ENCODE results near the gene CPE. TPM values are rescaled to one million over a fixed set of nuclear protein-coding genes. Genes with fewer than 3 reads are reported as not detected.

The CPE gene
- total RNA-seq, 2 donors from 2014 or later = 717 to 885 TPM

DNA sequence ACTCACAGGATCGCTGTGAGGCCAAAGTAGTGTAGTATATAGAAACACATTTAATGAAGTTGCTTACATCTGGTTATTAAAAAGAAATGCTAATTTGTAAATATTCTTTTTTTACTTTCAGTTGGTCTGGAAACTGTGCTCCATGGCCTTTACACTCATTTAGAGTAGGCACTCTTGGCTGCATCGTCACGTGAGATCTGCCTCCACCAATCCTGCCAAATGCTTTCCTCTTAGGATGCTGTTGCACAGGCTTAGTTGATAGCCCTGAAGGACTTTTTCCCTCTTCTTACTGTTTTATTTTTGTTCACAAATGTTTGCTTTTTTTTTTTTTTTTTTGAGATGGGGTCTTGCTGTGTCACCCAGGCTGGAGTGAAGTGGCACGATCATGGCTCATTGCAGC, 6.3 kb downstream of the CPE start:
- Histone ChIP-seq H3K9me3 (no peaks in the 10 kb centered on the region), H3K36me3 (no peaks in the 10 kb centered on the region), H3K27me3 (replicated peaks; ENCODE audit: insufficient read depth) (no peaks in the 10 kb centered on the region), H3K27ac (peak overlapping the region in 1 of 2 donors; percentile 93), H3K4me3 (no peak overlapping the region), H3K4me1 (replicated peaks) (no peaks in the 10 kb centered on the region)
- DNase-seq (ENCODE audit: low spot score) = no peak
- no peak for TF ChIP-seq POLR2AphosphoS5 (IDR thresholded peaks at IDR 0.05)
- TF ChIP-seq POLR2A (IDR thresholded peaks at IDR 0.05) = no peak
- TF ChIP-seq, protein P1, sequence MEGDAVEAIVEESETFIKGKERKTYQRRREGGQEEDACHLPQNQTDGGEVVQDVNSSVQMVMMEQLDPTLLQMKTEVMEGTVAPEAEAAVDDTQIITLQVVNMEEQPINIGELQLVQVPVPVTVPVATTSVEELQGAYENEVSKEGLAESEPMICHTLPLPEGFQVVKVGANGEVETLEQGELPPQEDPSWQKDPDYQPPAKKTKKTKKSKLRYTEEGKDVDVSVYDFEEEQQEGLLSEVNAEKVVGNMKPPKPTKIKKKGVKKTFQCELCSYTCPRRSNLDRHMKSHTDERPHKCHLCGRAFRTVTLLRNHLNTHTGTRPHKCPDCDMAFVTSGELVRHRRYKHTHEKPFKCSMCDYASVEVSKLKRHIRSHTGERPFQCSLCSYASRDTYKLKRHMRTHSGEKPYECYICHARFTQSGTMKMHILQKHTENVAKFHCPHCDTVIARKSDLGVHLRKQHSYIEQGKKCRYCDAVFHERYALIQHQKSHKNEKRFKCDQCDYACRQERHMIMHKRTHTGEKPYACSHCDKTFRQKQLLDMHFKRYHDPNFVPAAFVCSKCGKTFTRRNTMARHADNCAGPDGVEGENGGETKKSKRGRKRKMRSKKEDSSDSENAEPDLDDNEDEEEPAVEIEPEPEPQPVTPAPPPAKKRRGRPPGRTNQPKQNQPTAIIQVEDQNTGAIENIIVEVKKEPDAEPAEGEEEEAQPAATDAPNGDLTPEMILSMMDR (IDR thresholded peaks at IDR 0.05) = no peak
- intact Hi-C loops (cut with DNase I) = no loop called here
- WGBS = 92% methylated on average over 4 of the region's 4 CpGs

DNA sequence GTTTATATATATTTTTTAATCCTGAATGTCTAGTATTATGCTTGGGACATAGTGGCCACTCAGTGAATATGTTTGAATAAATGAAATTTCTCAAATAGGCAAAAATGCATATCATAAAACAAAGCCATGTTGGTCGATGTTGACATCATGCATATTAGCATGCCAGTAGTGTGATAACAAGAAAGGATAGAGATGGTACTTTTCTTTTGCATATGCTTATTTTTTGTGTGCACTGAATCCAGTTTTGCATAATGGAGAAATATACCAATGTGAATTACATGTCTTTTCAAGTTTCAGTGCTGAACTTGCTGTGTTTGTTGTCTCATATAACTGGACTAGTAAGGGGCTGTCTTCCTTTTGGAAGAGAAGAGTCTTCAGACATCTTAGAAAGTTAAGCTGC, 7.5 kb downstream of the CPE start:
- Histone ChIP-seq H3K36me3 (no peaks in the 10 kb centered on the region), H3K27ac (peak overlapping the region in 1 of 2 donors; percentile 93), H3K27me3 (replicated peaks; ENCODE audit: insufficient read depth) (no peaks in the 10 kb centered on the region), H3K9me3 (no peaks in the 10 kb centered on the region), H3K4me1 (replicated peaks) (no peaks in the 10 kb centered on the region), H3K4me3 (no peak overlapping the region)
- TF ChIP-seq POLR2A (IDR thresholded peaks at IDR 0.05) (no peak), POLR2AphosphoS5 (IDR thresholded peaks at IDR 0.05) (no peak)
- TF ChIP-seq, protein P1 (IDR thresholded peaks at IDR 0.05) = no peak
- 98% methylated on average over 1 of the region's 1 CpG for WGBS
- intact Hi-C loops (cut with DNase I) = no loop called here
- DNase-seq (ENCODE audit: low spot score) = no peak

GRCh38 chr4:165388756-165389155, 9.9 kb downstream of the CPE start:
- no peak overlapping the region for H3K4me3 ChIP-seq
- intact Hi-C loops (cut with DNase I) = no loop called here
- no peak for DNase-seq (ENCODE audit: low spot score)
- no peaks in the 10 kb centered on the region for H3K4me1 ChIP-seq (replicated peaks)
- no peaks in the 10 kb centered on the region for H3K27me3 ChIP-seq (replicated peaks; ENCODE audit: insufficient read depth)
- H3K27ac ChIP-seq = no peak overlapping the region
- TF ChIP-seq POLR2A (IDR thresholded peaks at IDR 0.05) (no peak), POLR2AphosphoS5 (IDR thresholded peaks at IDR 0.05) (no peak)
- TF ChIP-seq, protein P1 (IDR thresholded peaks at IDR 0.05) = no peak
- no peaks in the 10 kb centered on the region for H3K36me3 ChIP-seq
- H3K9me3 ChIP-seq = no peaks in the 10 kb centered on the region

DNA sequence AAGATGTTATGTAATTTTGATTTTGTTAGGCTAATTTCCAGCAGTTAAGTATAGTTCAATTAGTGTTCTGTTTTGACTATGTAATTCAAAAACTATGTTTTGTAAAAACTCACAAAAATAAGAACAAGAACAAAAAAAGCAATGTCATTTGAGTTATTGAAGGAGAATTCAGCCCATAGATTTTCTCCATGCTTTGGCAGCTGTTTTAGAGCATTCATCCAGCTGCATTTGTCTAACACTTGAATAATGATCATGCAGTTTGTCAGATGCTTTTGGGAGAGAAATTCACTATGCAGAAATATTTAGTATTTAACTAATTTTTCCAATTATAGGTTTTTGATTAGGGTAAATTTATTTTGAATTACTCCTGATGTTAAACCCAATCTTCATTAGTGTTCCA, 14.2 kb downstream of the CPE start:
- Histone ChIP-seq H3K9me3 (no peaks in the 10 kb centered on the region), H3K27ac (no peak overlapping the region), H3K4me1 (replicated peaks) (no peaks in the 10 kb centered on the region), H3K4me3 (no peak overlapping the region), H3K27me3 (replicated peaks; ENCODE audit: insufficient read depth) (no peaks in the 10 kb centered on the region), H3K36me3 (no peaks in the 10 kb centered on the region)
- DNase-seq (ENCODE audit: low spot score) = no peak
- intact Hi-C loops (cut with DNase I) = no loop called here
- TF ChIP-seq POLR2AphosphoS5 (IDR thresholded peaks at IDR 0.05) (no peak), POLR2A (IDR thresholded peaks at IDR 0.05) (no peak)
- TF ChIP-seq, protein P1 (IDR thresholded peaks at IDR 0.05) = no peak

GRCh38 chr4:165393704-165394103, 14.9 kb downstream of the CPE start:
- intact Hi-C loops (cut with DNase I) = no loop called here
- H3K27ac ChIP-seq = no peak overlapping the region
- H3K4me3 ChIP-seq = no peak overlapping the region
- 72% methylated on average over 2 of the region's 2 CpGs for WGBS
- H3K36me3 ChIP-seq = no peaks in the 10 kb centered on the region
- DNase-seq (ENCODE audit: low spot score) = no peak
- H3K9me3 ChIP-seq = no peaks in the 10 kb centered on the region
- H3K4me1 ChIP-seq (replicated peaks) = no peaks in the 10 kb centered on the region
- no peaks in the 10 kb centered on the region for H3K27me3 ChIP-seq (replicated peaks; ENCODE audit: insufficient read depth)
- TF ChIP-seq POLR2A (IDR thresholded peaks at IDR 0.05) (no peak), POLR2AphosphoS5 (IDR thresholded peaks at IDR 0.05) (no peak)
- TF ChIP-seq, protein P1 (IDR thresholded peaks at IDR 0.05) = no peak

All from prostate gland (tissue), 2 donors.